Measurements from ENCODE around the gene PRKAG2.

- TF ChIP-seq CTCF (IDR thresholded peaks at IDR 0.05) (no peak), POLR2A (IDR thresholded peaks at IDR 0.05) (no peak)
Observed at GRCh38 chr7:151785681-151785965, 91.3 kb downstream of the PRKAG2 start.

Data from Peyer's patch (tissue), 4 donors.